ENCODE data around the gene PREB.
A peak's percentile ranks its signal among the peaks of the same experiment; 100 is the strongest.
"Not testable (repeated sequence)": the region's sequence is repeated elsewhere in the genome, so short reads cannot be mapped to it uniquely, and the experiment has no call there.

The PREB gene

DNA sequence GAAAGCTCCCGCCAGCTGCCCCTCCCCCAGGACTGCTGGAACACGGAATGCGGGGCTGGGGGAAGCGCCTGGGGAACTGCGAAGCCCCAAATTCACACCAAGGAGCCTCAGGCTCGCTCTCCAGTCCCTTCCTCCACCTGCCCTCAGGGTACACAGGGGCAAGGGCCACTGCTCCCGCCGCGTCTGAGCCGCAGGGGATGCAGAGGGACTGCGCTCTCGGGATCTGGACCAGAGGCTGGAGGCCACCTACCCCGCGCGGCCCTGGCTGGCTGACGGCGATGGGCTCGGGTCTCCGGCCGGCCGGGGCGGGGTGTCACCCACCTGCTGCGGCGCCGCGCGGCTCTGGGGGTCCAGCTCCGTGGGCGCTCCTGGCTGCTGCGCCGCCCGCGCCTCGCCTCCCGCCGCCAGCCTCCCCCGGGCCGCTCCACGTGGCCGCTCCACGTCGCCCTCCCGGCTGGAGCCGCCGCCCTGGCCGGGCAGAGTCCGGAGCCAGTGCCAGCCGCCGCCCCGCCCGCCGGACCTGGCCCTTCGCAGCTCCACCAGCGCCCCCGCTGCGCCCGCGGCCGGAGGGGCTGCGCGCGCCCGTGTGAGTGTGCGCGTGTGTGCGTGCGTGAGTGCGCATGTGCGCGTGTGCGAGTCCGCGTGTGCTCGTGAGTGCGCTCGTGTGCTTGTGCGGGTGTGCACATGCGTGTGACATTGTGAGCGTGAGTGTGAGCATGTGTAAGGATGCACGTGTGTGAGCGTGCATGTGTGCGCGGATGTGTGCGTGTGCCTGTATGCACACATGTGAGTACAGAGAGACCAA lies 15.7 kb downstream of the PREB start, which contains the start of gene CGREF1:
CGREF1 (minus strand) TSS at position 604 of the 805 bp plus-strand sequence. CDS start 14,762 bp downstream, outside the sequence.
- H3K9me3 ChIP-seq (ENCODE audit: control insufficient read depth, low read length): no peaks in the 10 kb centered on the region
- peak within 1 kb of the TSS; percentile 39 for H3K9ac ChIP-seq (ENCODE audit: low read length)
- H3K27me3 ChIP-seq (ENCODE audit: control insufficient read depth, insufficient read depth, low read length): peaks cover 19% of the 10 kb centered on the region
- no peaks in the 10 kb centered on the region for H3K36me3 ChIP-seq (ENCODE audit: control insufficient read depth, insufficient read depth, low read length)
- peaks cover 9% of the 10 kb centered on the region for H3K4me1 ChIP-seq (ENCODE audit: control insufficient read depth, insufficient read depth, low read length)
- H3K4me3 ChIP-seq (ENCODE audit: low read length): peak within 1 kb of the TSS; percentile 36

DNA sequence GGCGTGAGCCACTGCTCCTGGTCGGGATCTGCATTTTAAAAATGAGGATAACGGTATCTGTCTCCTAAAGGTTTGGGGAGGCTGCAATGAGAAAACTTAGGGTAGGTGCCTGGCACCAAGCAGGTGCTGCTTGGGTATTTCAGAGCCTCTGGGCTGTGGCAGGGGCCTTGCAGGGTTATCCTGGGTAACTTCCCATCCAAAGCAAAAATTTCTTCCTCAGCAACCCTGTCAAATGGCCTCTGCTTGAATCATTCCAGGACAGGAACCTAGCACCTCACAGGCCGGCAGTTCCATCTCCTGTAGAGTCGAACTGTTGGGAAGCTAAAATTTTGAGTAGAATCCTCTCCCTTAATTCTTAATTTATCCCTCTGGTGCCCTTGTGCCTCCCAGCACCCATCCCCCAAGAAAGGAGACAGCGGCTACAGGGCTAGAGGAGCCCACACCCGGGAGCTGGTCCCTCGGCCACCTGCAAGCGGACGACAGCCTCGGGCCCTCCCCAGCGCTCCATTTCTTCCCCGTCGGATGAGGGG lies 16.4 kb downstream of the PREB start:
- Histone ChIP-seq H3K27me3 (ENCODE audit: control insufficient read depth, insufficient read depth, low read length) (peaks cover 19% of the 10 kb centered on the region), H3K9me3 (ENCODE audit: control insufficient read depth, low read length) (no peaks in the 10 kb centered on the region), H3K9ac (ENCODE audit: low read length) (peak overlapping the region; percentile 39), H3K36me3 (ENCODE audit: control insufficient read depth, insufficient read depth, low read length) (no peaks in the 10 kb centered on the region), H3K4me3 (ENCODE audit: low read length) (peak overlapping the region; percentile 36), H3K4me1 (ENCODE audit: control insufficient read depth, insufficient read depth, low read length) (peaks cover 9% of the 10 kb centered on the region)

DNA sequence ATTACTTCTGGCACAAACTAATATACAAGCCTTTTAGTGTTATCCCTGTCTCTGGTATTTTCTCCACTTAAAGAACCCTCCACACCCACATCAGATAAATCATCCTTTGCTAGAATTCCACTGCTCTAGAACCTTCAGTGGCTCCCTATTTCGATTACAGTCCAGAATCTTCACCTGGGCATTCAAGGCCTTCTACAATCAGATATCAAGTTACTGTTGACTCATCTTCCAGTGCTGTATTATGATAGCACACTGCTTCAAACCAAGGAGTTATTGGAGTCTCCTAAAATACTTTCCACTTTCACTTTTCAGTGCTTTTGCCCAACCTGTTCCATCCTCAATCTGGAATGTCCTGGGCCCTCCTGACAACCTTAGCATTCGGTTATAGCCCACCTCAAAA lies 18.9 kb downstream of the PREB start:
- H3K27me3 ChIP-seq (ENCODE audit: control insufficient read depth, insufficient read depth, low read length): peaks cover 16% of the 10 kb centered on the region
- no peak overlapping the region for H3K4me3 ChIP-seq (ENCODE audit: low read length)
- H3K9me3 ChIP-seq (ENCODE audit: control insufficient read depth, low read length): no peaks in the 10 kb centered on the region
- H3K4me1 ChIP-seq (ENCODE audit: control insufficient read depth, insufficient read depth, low read length): peaks cover 9% of the 10 kb centered on the region
- H3K36me3 ChIP-seq (ENCODE audit: control insufficient read depth, insufficient read depth, low read length): no peaks in the 10 kb centered on the region
- no peak overlapping the region for H3K9ac ChIP-seq (ENCODE audit: low read length)

DNA sequence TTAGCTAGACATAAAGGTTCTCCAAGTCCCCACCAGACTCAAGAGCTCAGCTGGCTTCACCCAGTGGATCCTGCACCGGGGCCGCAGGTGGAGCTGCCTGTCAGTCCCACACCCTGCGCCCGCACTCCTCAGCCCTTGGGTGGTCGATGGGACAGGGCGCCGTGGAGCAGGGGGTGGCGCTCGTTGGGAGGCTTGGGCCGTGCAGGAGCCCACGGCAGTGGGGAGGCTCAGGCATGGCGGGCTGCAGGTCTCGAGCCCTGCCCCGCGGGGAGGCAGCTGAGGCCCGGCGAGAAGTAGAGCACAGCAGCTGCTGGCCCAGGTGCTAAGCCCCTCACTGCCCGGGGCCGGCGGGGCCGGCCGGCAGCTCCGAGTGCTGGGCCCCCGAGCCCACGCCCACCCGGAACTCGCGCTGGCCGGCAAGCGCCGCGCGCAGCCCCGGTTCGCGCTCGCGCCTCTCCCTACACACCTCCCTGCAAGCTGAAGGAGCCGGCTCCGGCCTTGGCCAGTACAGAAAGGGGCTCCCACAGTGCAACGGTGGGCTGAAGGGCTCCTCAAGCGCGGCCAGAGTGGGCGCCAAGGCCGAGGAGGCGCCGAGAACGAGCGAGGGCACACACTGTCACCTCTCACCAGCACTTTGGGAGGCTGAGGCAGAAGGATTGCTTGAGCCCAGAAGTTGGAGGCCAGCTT lies 22.9 kb downstream of the PREB start:
- not testable (repeated sequence) for H3K4me1 ChIP-seq (ENCODE audit: control insufficient read depth, insufficient read depth, low read length); H3K9ac ChIP-seq (ENCODE audit: low read length); H3K36me3 ChIP-seq (ENCODE audit: control insufficient read depth, insufficient read depth, low read length); H3K27me3 ChIP-seq (ENCODE audit: control insufficient read depth, insufficient read depth, low read length); H3K9me3 ChIP-seq (ENCODE audit: control insufficient read depth, low read length); H3K4me3 ChIP-seq (ENCODE audit: low read length)

DNA sequence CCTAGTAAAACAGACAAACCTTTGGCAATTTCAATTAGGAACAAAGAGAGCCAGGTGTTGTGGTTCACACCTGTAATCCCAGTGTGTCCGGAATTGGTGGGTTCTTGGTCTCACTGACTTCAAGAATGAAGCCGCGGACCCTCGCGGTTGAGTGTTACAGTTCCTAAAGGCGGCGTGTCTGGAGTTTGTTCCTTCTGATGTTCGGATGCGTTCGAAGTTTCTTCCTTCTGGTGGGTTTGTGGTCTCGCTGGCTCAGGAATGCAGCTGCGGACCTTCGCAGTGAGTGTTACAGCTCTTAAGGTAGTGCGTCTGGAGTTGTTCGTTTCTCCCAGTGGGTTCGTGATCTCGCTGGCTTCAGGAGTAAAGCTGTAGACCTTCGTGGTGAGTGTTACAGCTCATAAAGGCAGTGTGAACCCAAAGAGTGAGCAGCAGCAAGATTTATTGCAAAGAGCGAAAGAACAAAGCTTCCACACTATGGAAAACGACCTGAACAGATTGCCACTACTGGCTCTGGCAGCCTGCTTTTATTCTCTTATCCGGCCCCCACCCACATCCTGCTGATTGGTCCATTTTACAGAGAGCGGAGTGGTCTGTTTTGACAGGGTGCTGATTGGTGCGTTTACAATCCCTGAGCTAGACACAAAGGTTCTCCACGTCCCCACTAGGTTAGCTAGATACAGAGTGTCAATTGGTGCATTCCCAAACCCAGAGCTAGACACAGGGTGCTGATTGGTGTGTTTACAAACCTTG lies 23.7 kb downstream of the PREB start:
- H3K4me3 ChIP-seq (ENCODE audit: low read length); H3K9ac ChIP-seq (ENCODE audit: low read length); H3K27me3 ChIP-seq (ENCODE audit: control insufficient read depth, insufficient read depth, low read length); H3K36me3 ChIP-seq (ENCODE audit: control insufficient read depth, insufficient read depth, low read length); H3K9me3 ChIP-seq (ENCODE audit: control insufficient read depth, low read length); H3K4me1 ChIP-seq (ENCODE audit: control insufficient read depth, insufficient read depth, low read length): not testable (repeated sequence)

DNA sequence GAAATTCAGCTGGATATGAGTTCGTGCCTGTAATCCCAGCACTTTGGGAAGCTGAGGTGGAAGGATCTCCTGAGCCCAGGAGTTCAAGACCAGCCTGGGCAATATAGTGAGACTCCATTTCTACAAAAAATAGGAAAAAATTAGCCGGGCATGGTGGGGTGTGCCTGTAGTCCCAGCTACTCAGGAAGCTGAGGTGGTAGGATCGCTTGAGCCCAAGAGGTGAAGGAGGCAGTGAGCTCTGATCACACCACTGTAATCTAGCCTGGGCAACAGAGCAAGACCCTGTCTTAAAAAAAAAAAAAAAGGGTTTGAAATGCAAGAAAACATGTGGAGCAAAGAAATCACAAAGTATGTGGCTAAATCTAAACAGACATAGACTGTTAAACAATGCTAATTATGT lies 25.4 kb downstream of the PREB start:
- Histone ChIP-seq H3K27me3 (ENCODE audit: control insufficient read depth, insufficient read depth, low read length) (no peaks in the 10 kb centered on the region), H3K4me1 (ENCODE audit: control insufficient read depth, insufficient read depth, low read length) (no peaks in the 10 kb centered on the region), H3K36me3 (ENCODE audit: control insufficient read depth, insufficient read depth, low read length) (no peaks in the 10 kb centered on the region), H3K9me3 (ENCODE audit: control insufficient read depth, low read length) (no peaks in the 10 kb centered on the region), H3K9ac (ENCODE audit: low read length) (no peak overlapping the region), H3K4me3 (ENCODE audit: low read length) (no peak overlapping the region)

DNA sequence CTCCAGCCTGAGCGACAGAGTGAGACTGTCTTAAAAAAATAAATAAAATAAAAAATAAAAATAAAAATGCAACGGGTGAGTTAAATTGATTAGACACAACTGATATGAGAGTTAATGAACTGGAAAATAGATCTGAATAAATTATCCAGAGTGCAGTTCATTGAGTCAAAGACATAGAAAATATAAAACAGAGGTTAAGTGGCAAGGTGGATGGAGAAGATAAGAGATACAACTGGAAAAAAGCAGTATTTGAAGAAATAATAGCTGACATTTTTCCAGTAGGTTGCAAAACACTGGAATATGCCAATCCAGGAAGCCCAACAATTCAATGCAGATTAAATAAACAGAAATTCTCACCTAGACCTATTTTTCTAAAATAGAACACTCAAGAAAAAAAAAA lies 26.2 kb downstream of the PREB start:
- H3K4me3 ChIP-seq (ENCODE audit: low read length): no peak overlapping the region
- H3K4me1 ChIP-seq (ENCODE audit: control insufficient read depth, insufficient read depth, low read length): no peaks in the 10 kb centered on the region
- H3K36me3 ChIP-seq (ENCODE audit: control insufficient read depth, insufficient read depth, low read length): no peaks in the 10 kb centered on the region
- no peaks in the 10 kb centered on the region for H3K27me3 ChIP-seq (ENCODE audit: control insufficient read depth, insufficient read depth, low read length)
- H3K9me3 ChIP-seq (ENCODE audit: control insufficient read depth, low read length): no peaks in the 10 kb centered on the region
- no peak overlapping the region for H3K9ac ChIP-seq (ENCODE audit: low read length)

DNA sequence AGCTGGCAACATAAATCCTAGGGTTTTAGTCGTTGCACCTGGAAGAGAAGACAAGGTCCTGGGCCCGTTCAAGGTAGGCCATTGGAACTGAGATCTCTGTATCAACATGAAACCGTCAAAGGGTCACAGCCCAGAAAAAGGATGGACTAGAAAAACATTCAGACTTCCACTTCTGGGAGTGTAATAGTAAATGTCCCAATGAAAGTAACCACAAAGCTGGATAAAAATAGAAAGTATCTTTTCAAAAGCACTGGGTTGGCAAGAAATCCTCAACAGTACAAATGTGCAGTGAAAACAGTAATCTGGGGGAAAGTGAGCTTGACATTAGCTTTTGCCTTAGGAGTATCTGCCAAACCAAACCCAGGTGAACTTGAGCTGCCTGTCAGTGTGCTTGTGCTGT lies 28.5 kb downstream of the PREB start:
- no peaks in the 10 kb centered on the region for H3K9me3 ChIP-seq (ENCODE audit: control insufficient read depth, low read length)
- H3K4me1 ChIP-seq (ENCODE audit: control insufficient read depth, insufficient read depth, low read length): no peaks in the 10 kb centered on the region
- H3K9ac ChIP-seq (ENCODE audit: low read length): no peak overlapping the region
- H3K4me3 ChIP-seq (ENCODE audit: low read length): no peak overlapping the region
- no peaks in the 10 kb centered on the region for H3K36me3 ChIP-seq (ENCODE audit: control insufficient read depth, insufficient read depth, low read length)
- no peaks in the 10 kb centered on the region for H3K27me3 ChIP-seq (ENCODE audit: control insufficient read depth, insufficient read depth, low read length)

DNA sequence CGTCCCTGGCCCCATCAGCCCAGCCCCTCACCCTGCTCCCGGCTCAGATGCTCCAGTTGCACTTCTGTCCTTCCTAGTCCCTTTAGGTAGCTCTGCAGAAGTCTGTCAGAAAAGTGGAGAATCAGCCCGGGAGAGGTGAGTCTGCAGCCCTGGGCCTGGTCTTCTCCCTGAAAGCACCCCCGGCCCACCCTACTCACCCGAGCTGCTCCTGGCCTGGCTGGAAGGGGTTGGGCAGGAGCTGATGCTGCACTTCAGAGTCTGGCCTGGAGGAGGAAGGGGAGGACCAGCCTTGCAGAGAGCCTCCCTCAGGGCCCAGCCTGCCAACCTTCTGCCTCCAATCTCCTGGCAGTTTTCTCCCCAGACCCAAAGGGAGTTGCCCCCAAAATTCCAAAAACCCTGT lies 32.1 kb downstream of the PREB start:
- Histone ChIP-seq H3K9ac (ENCODE audit: low read length) (no peak overlapping the region), H3K9me3 (ENCODE audit: control insufficient read depth, low read length) (no peaks in the 10 kb centered on the region), H3K4me1 (ENCODE audit: control insufficient read depth, insufficient read depth, low read length) (no peaks in the 10 kb centered on the region), H3K4me3 (ENCODE audit: low read length) (no peak overlapping the region), H3K27me3 (ENCODE audit: control insufficient read depth, insufficient read depth, low read length) (no peaks in the 10 kb centered on the region), H3K36me3 (ENCODE audit: control insufficient read depth, insufficient read depth, low read length) (no peaks in the 10 kb centered on the region)

DNA sequence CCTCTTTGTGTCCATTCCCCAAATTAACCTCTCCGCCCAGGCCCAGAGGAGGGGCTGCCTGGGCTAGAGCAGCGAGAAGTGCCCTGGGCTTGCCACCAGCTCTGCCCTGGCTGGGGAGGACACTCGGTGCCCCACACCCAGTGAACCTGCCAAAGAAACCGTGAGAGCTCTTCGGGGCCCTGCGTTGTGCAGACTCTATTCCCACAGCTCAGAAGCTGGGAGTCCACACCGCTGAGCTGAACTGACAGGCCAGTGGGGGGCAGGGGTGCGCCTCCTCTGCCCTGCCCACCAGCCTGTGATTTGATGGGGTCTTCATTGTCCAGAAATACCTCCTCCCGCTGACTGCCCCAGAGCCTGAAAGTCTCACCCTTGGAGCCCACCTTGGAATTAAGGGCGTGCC lies 34.4 kb downstream of the PREB start:
- Histone ChIP-seq H3K9me3 (ENCODE audit: control insufficient read depth, low read length) (no peaks in the 10 kb centered on the region), H3K27me3 (ENCODE audit: control insufficient read depth, insufficient read depth, low read length) (no peaks in the 10 kb centered on the region), H3K4me1 (ENCODE audit: control insufficient read depth, insufficient read depth, low read length) (peaks cover 13% of the 10 kb centered on the region), H3K4me3 (ENCODE audit: low read length) (no peak overlapping the region), H3K36me3 (ENCODE audit: control insufficient read depth, insufficient read depth, low read length) (no peaks in the 10 kb centered on the region), H3K9ac (ENCODE audit: low read length) (no peak overlapping the region)

DNA sequence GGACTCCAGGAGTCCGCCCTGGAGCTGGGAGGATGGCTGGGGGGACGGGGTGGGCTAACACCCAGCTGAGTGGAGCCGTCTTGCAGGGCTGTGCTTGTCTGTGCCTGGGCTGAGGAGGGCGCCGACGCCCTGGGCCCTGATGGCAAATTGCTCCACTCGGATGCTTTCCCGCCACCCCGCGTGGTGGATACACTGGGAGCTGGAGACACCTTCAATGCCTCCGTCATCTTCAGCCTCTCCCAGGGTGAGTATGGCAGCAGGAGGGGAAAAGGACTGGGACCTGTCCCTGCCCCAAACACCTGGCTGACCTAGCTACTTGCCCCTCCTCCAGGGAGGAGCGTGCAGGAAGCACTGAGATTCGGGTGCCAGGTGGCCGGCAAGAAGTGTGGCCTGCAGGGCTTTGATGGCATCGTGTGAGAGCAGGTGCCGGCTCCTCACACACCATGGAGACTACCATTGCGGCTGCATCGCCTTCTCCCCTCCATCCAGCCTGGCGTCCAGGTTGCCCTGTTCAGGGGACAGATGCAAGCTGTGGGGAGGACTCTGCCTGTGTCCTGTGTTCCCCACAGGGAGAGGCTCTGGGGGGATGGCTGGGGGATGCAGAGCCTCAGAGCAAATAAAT lies 35.0 kb downstream of the PREB start:
- Histone ChIP-seq H3K36me3 (ENCODE audit: control insufficient read depth, insufficient read depth, low read length) (no peaks in the 10 kb centered on the region), H3K27me3 (ENCODE audit: control insufficient read depth, insufficient read depth, low read length) (no peaks in the 10 kb centered on the region), H3K9ac (ENCODE audit: low read length) (no peak overlapping the region), H3K9me3 (ENCODE audit: control insufficient read depth, low read length) (no peaks in the 10 kb centered on the region), H3K4me3 (ENCODE audit: low read length) (no peak overlapping the region), H3K4me1 (ENCODE audit: control insufficient read depth, insufficient read depth, low read length) (peaks cover 13% of the 10 kb centered on the region)
